Ishikawa (cell line): ENCODE measurements around the gene FAM170B.

Source experiments
- CEBPB ChIP-seq: IDR thresholded peaks from 2 replicates; pipeline ENCODE4 v1.6.1; 2012
- CREB1 ChIP-seq: IDR thresholded peaks from 2 replicates; pipeline ENCODE4 v1.6.1; 2012; ENCODE audit warnings: low read depth
- EGR1 ChIP-seq: IDR thresholded peaks from 2 replicates; pipeline ENCODE4 v1.6.1; 2012
- EP300 ChIP-seq: IDR thresholded peaks from 2 replicates; pipeline ENCODE4 v1.6.1; 2012; ENCODE audit warnings: borderline replicate concordance
- FOXM1 ChIP-seq: IDR thresholded peaks from 2 replicates; pipeline ENCODE4 v1.6.1; 2012; ENCODE audit warnings: low read depth, borderline replicate concordance
- NFIC ChIP-seq: IDR thresholded peaks from 2 replicates; pipeline ENCODE4 v1.6.1; 2012
- RAD21 ChIP-seq: IDR thresholded peaks from 2 replicates; pipeline ENCODE4 v1.6.1; 2012; ENCODE audit warnings: low read depth
- TAF1 ChIP-seq: IDR thresholded peaks from 2 replicates; pipeline ENCODE4 v1.6.1; 2012; ENCODE audit warnings: low read depth, mild to moderate bottlenecking
- TCF12 ChIP-seq: IDR thresholded peaks from 2 replicates; pipeline ENCODE4 v1.6.1; 2012; ENCODE audit warnings: low read depth
- TEAD4 ChIP-seq: IDR thresholded peaks from 2 replicates; pipeline ENCODE4 v1.6.1; 2012
- YY1 ChIP-seq: IDR thresholded peaks from 2 replicates; pipeline ENCODE4 v1.6.1; 2012; ENCODE audit warnings: low read depth
- ZBTB7A ChIP-seq: IDR thresholded peaks from 2 replicates; pipeline ENCODE4 v1.6.1; 2012; ENCODE audit warnings: low read depth
- TF ChIP-seq, protein P1 (sequence below): IDR thresholded peaks from 2 replicates; pipeline ENCODE4 v1.6.1; 2012
- TF ChIP-seq, protein P2 (sequence below): IDR thresholded peaks from 2 replicates; pipeline ENCODE4 v1.6.1; 2012; ENCODE audit warnings: low read depth, mild to moderate bottlenecking
- TF ChIP-seq, protein P3 (sequence below): IDR thresholded peaks from 2 replicates; pipeline ENCODE4 v1.6.1; 2012

FAM170B gene

DNA sequence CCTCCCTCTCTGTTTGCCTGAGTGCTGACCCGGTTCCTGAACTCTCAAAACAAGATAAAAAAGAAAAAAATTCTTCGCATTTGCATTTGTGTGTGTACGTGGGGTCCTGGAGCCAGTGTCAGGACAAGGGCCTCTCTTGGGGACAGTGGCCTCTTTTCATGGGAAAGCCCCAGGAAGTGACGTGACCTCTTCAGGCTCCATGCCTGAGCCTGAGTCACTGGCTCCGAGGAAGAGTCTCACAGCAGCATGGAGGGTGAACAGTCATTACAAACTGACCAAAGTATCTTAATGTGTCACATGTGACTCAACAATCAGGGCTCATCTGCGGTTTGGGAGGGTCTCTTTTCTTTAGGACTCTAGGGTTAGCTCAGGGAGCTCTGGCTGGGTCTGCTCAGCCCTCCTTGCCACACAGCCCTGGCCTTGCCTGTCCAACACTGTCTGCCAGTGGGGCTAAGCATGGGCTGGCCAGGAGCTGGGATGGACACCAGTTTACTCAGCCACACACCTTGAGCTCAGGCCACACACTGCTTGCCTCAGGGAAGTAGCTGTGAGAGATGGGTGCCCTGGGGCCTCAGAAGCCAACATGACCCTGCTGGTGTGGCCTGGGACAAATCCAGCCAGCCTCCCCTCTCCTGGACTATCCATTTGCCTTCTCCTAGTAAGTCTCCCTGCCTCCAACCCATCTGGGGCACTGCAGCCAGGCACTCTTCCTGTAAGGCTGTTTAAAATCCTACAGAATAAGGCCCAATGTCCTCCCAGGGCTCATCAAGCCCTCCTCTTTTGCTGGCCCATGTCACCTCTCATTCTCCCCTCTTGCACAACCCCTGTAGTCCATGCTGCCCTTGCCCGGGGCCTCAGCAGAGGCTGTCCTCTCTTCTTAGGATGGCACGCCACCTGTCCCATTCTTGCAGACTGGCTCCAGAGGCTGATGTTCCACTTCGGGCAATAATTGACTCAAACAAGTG lies 43.9 kb upstream of the FAM170B start:
- TF ChIP-seq YY1, result no peak
- TF ChIP-seq TEAD4, result no peak
- no peak for TF ChIP-seq EP300
- TF ChIP-seq, protein P1, sequence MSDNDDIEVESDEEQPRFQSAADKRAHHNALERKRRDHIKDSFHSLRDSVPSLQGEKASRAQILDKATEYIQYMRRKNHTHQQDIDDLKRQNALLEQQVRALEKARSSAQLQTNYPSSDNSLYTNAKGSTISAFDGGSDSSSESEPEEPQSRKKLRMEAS, result no peak
- no peak for TF ChIP-seq EGR1
- TF ChIP-seq NFIC, result no peak
- TF ChIP-seq TCF12, result no peak
- no peak for TF ChIP-seq FOXM1
- TF ChIP-seq, protein P2, sequence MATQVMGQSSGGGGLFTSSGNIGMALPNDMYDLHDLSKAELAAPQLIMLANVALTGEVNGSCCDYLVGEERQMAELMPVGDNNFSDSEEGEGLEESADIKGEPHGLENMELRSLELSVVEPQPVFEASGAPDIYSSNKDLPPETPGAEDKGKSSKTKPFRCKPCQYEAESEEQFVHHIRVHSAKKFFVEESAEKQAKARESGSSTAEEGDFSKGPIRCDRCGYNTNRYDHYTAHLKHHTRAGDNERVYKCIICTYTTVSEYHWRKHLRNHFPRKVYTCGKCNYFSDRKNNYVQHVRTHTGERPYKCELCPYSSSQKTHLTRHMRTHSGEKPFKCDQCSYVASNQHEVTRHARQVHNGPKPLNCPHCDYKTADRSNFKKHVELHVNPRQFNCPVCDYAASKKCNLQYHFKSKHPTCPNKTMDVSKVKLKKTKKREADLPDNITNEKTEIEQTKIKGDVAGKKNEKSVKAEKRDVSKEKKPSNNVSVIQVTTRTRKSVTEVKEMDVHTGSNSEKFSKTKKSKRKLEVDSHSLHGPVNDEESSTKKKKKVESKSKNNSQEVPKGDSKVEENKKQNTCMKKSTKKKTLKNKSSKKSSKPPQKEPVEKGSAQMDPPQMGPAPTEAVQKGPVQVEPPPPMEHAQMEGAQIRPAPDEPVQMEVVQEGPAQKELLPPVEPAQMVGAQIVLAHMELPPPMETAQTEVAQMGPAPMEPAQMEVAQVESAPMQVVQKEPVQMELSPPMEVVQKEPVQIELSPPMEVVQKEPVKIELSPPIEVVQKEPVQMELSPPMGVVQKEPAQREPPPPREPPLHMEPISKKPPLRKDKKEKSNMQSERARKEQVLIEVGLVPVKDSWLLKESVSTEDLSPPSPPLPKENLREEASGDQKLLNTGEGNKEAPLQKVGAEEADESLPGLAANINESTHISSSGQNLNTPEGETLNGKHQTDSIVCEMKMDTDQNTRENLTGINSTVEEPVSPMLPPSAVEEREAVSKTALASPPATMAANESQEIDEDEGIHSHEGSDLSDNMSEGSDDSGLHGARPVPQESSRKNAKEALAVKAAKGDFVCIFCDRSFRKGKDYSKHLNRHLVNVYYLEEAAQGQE, result no peak
- no peak for TF ChIP-seq TAF1
- no peak for TF ChIP-seq CEBPB

DNA sequence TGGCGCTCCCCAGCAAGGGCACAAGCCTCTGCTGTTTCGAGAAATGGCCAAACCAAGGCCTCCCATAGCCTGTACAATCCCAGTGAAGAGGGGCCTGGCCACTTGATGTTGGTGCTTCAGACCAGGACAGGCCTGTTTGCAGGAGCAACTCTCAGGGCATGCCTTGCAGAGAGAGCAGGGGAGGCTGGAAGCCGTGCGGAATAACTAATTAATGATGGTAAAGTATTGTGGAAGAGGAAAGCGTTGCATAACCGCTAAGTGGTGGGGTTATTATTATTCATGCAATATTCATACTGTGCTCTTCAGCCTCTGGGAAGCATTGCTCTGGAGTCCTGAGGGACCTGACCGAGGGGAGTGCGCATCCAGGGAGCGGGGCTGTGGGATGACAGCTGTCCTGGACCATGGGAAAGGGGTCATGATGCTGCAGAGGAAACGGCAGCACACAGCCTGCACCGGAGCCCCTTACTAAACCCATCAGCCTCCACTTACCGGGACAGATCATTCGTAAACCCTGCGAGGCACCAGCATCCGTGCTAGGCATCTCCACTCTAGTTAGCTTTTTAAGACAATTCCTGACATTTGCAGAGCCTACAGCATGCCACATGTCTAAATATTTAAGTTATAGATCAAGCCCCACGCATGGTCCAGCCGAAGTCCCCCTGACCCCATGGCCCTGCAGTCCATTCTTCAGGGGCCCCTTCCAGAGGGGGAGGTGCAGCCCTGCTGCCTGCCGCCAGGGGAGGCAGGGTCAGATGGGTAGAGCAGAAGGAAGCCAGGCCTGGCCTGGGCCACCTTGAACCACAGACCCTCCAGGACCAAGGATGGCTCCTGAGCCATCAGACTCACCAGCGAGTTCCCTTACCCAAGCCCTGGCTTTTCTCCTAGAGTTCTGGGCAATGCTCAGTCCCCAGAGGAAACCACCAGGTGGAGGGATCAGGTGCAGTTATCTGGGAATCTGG lies 42.8 kb upstream of the FAM170B start:
- no peak for TF ChIP-seq TCF12

DNA sequence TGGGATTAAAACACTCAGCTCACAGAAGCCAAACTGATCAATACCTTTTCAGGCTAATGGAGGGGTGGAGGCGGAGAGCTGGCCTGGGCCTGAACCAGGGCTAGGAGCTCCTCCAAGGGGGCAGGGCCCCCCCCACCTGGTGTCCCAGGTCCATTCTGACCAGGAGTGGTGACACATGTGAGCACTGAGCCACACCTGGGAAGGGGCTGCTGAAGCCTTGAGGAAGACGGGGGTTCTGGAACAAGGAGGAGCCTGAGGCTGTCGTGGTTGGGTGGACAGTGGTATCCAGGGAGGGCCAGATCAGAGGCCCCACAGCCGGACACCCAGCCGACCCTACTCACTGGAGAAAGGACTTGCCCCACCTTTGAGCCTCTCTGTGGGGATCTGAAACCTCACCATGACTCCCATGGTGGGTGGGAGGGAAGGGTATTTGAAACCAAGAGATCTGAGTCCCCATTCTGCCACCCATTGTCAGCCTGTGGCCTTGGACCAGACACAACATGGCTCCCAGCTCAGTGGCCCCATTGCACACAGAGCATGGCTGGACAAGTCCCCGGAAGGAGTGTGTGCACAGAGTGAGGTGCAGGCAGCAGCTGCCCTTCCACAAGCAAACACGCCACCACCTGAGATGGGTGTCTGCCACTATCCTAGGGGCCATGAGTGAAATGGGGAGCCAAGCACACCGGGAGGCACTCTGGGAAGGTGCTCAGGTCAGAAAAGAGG lies 41.9 kb upstream of the FAM170B start:
- TF ChIP-seq YY1 (no peak), NFIC (no peak), TAF1 (no peak), RAD21 (no peak), EP300 (no peak), EGR1 (no peak), FOXM1 (no peak), TCF12 (no peak), TEAD4 (no peak), CEBPB (no peak), CREB1 (no peak)
- TF ChIP-seq, protein P2, result no peak
- TF ChIP-seq, protein P3, sequence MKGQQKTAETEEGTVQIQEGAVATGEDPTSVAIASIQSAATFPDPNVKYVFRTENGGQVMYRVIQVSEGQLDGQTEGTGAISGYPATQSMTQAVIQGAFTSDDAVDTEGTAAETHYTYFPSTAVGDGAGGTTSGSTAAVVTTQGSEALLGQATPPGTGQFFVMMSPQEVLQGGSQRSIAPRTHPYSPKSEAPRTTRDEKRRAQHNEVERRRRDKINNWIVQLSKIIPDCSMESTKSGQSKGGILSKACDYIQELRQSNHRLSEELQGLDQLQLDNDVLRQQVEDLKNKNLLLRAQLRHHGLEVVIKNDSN, result no peak
- TF ChIP-seq, protein P1, result no peak

DNA sequence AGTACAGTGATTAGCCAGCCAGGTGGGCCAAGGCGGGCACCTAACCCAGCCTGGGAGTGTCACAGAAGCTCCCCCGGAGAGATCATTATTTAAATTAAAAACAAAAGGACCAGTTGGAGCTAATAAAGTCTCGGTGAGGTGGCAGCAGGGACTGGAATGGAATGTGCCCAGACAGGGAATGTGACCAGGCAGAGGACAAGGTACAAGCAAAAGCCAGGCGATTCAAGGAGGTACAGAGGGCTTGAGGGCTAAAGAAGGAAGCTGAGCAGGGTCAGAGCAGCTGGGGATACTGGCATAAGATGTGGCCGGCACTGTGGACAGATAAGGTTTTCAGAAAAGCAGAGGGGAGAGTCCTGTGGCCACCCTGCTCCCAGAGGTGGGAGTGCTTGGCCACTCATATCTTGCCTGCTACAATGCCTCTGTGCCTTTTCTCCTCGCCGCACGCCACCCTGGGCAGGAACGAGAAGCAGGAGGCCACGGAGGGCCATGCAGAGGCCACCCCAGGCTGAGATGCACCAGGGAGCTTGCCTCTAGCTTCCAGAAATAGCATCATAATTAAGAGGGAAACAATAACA lies 41.2 kb upstream of the FAM170B start:
- TF ChIP-seq TAF1 (no peak), CEBPB (no peak), YY1 (no peak), RAD21 (no peak), TEAD4 (peak; percentile 48), NFIC (no peak), ZBTB7A (no peak)
- TF ChIP-seq, protein P2, result no peak
